GM18861 (cell line): ENCODE results near the gene TOR1AIP1.

Experiments used
- ATAC-seq: cut with Tn5 transposase; IDR thresholded peaks from one replicate; pipeline ENCODE4 v1.9.1; 2021; ENCODE audit not compliant: unreplicated experiment

The TOR1AIP1 gene

DNA sequence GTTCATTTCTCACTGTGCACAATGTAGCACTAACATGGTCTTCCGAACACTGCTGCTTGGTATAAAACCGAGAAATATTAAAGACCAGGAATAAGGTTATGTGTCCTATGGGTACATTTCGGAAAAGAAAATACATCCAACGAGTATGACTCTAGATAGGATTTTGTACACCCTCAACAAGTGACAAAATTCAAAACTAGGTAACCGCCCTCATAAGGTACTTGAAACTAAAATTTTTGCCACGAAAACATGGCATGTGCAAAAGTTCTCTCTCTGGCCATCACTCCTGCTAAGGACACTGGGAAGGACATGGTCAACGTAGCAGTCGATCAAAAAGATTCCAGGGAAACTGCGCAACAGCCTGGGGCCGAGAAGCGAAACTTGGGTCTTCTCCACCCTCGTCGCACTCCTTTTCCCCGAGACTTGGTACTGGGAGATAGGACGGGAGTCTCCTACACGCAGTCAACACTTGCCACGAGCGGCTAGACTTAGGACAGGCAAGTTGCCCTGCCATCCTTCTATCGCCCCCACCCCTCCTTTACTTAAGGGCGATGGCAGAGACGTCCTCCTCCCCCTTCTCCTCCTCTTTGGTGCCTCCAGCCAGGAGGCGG lies 338 bp upstream of the TOR1AIP1 start:
- no peak for ATAC-seq

DNA sequence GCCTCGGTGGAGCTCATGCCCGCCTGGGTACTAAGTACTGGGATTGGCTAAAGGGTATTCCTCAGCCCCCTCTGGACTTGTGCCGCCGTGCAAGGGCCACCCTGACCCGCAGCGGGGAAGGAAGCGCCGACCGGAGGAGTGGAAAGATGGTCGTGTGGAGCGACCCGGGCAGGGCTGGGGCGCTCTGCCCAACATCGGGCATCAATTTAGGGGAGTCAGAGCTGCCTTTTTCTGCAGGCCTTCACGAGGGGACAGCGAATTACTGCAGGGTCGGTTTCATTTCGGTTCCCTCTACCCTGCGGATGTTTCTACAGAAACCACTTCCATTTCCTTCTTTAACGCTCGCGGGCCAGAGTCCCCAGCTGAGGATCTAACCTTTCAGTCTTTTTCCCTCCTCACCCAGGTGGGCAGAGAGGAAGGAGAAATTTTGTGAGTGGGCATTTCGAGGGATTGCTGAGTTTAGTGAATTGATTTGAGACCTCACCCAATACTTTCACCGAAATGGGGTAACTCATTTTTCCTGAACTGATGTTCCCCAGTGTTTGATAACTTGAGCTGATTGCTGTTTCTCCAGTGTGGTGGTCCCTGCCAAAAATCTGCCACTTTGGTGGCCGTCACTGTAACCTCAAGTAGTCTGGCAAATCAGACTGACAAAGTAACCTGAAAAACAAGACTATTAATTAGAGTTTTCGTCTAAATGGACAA lies 1.1 kb downstream of the TOR1AIP1 start:
- ATAC-seq: no peak

DNA sequence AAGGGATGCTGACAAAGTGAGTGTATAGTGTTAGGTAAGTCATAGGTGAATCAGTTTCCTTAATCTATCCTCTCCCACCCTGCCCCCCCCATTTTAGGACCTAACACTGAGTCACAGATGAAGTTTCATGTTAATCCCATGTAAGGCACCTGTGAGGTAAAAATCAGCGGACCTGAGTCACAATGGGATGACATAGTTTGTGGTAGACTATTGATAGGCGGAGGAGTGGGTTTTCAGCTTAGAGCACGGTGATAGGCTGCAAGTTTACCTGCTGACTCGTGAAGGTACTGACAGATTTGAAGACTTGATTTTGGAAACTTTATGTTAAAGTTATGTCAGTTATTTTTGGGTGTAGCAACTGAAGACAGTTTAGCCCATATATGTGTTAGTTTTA lies 1.7 kb downstream of the TOR1AIP1 start:
- ATAC-seq: no peak

DNA sequence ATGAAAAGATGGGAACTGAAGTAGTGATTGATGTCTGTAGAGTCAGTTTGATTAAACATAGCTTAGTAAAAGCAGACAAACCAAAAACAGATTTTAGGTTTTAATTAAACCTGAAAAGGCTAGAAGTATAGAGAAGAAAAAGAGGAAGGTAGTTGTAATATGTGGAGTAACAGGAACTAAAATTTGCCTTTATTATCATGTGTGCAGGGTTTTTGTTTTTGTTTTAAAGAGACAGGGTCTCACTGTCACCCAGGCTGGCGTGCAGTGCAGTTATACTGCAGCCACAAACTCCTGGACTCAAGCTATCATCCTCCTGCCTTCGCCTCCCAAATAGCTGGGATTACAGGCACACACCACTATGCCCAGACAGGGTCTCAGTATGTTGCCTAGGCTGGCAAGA lies 6.0 kb downstream of the TOR1AIP1 start:
- no peak for ATAC-seq

DNA sequence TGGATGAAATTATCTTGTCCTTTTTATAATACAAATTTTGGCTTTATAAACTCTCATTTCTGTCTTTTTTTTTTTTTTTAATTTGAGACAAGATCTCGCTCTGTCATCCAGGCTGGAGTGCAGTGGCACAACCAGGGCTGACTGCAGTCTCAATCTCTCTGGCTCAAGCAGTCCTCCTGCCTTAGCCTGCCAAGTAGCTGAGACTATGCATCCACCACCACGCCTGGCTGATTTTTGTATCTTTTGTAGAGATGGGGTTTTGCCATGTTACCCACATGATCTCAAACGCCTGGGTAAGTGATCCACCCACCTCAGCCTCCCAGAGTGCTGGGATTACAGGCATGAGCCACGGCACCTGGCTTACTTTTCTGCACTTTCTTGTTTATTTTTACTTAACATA lies 7.5 kb downstream of the TOR1AIP1 start:
- ATAC-seq: no peak

DNA sequence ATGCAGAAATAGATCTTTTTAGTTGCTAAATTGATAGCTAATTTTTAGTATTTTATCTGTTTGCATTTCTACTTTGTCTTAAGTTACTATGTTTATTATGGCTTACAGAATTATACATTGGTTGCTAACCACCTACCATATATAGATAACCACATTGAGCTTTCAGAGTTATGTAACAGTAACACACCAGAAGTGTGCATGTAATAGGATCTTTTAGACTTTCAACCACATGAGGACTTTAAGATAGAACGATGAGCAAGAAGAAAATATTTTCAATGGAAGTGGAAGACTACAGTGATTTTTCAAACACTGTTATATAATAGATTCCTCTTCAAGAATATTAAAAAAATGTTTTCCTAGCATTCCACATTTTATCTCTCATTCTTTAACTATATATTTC lies 28.8 kb downstream of the TOR1AIP1 start:
- ATAC-seq: no peak

DNA sequence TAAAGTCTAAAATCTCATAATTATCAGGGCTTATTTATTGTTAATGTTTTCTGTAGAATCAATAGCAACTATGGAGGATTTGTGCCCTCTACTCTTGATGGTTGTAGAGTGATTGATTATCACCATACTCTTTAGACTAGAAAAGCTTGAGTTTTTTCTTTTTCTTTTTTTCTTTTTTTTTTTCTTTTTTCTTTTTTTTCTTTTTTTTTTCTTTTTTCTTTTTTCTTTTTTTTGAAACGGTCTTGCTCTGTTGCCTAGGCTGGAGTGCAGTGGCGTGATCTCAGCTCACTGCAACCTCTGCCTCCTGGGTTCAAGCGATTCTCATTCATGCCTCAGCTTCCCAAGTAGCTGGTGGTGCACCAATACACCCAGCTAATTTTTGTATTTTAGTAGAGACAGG lies 29.7 kb downstream of the TOR1AIP1 start:
- no peak for ATAC-seq

DNA sequence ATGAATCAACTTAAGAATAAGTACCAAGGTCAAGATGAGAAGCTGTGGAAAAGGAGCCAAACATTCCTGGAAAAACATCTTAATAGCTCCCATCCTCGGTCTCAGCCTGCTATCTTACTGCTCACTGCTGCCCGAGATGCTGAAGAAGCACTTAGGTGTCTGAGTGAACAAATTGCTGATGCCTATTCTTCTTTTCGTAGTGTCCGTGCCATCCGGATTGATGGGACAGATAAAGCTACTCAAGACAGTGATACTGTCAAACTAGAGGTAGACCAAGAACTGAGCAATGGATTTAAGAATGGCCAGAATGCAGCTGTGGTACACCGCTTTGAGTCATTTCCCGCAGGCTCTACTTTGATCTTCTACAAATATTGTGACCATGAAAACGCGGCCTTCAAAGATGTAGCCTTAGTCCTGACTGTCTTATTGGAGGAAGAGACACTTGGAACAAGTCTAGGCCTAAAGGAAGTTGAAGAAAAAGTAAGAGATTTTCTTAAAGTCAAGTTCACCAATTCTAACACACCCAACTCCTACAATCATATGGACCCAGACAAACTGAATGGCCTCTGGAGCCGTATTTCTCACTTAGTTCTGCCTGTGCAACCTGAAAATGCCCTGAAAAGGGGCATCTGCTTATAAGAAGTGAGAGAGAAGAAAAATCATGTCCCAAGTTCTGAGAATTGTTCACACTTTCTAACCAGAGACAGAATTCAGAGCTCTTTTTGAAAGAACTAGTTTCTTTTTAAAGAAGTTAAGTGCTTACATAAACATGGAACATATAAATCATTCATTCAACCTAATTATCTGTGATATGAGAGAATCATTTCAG lies 35.7 kb downstream of the TOR1AIP1 start:
- no peak for ATAC-seq

DNA sequence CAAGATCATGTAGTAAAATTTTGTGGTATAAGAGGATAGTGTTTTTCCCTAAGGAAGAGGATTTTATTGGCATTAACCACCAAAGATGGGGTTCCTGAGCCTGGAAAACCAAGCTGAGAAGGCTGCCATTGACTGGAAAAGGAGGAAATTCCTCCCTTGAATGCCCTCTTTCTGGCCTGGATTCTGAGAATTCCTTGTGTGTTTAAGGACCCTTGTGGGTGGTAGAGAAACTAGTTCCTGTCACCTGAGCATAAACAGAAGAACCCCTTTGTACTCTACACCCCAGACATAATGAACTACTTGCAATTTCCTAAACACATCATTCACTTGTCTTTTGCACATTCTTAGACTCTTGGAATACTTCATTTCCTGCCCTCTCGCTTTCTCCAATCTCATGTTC lies 39.4 kb downstream of the TOR1AIP1 start:
- ATAC-seq: no peak

DNA sequence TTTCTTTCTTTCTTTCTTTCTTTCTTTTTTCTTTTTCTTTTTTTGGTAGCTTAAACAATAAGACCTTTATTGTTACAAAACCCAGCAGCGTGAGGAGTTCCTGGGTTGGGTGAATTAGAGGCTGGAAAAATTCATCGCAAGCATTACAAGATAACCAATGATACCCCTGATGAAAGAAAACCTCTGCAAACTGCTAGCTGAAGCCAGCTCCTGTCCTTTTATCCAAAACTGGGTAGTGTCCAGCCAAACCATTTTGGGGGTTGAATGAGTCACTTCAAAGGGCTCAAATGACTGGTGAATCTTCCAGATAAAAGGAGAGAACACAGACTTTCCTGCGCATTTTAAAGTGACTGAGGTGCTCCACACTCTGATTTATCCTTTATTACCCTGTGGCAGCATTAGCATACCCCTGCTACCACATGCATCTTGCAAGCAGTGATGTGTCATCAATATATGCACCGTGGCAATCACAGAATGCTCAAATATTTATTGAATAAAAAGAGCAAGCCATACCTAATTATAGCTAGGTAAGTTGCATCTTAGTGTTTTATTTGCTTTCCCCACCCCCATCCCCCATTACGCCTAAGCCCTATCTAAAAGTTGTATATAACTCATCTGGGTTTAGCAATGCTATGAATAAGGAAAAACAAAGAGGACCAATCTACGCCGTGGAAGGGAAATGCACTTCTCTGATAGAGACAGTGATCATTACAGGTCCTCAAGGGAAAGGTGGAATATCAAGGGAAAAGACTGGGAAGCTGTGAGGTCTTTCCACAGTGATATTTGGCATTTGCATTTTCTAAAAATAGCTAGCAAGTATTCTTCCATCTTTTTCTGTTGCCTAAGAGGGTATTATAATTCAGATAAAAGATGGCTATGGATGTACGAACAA lies 40.1 kb downstream of the TOR1AIP1 start:
- ATAC-seq: no peak

DNA sequence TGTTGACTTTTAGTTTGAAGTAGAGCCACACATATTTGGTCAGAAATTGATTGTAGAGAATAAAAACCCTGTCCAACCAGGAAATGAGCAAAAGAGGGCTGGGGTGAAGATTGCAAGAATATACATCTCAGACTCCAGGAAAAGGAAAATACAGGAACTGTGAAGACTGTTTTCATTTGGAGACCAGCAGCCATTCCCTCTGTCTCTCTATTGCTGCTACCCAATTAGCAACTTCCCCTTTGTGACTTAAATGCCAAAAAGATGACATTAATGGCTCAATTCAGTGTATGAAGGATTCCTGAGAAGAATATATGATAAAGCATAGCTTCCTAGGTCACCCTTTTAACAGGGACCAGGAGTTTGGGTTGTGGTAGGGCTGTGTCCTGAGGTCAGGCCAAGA lies 40.9 kb downstream of the TOR1AIP1 start:
- no peak for ATAC-seq

DNA sequence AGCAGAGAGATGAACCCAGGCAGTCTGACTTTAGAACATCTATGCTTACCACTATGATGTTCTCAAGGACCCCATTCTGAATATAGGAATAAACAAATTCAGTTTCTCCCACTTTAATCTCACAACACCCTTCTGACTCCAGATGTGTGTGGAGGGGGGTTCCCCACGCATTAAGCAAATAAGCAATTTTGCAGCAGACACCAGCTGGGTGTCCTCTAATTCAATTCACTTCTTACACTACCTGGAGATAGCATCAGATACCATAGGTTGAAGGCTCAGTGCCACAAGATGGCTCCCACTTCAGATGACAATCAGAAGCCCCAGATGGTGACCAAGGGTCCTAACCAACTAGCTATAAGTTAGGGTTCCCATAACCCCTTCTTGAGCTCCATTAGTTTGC lies 42.2 kb downstream of the TOR1AIP1 start:
- no peak for ATAC-seq

DNA sequence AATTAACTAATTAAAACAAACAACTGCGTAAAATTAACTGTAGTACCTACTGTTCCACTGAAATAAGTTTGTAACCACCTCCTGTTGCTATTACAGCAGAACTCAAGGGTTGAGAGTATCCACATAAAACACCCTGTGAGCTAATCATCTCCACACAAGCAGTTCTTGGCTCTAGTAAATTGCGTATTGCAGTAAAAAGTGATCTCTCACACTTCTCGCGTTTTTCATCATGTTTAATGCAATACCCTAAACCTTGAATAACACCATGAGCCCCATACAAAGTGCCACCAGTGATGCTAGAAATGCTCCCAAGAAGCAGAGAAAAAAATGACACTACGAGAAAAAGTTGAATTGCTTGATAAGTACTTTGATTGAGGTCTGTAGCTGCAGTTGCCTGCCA lies 43.2 kb downstream of the TOR1AIP1 start:
- no peak for ATAC-seq

DNA sequence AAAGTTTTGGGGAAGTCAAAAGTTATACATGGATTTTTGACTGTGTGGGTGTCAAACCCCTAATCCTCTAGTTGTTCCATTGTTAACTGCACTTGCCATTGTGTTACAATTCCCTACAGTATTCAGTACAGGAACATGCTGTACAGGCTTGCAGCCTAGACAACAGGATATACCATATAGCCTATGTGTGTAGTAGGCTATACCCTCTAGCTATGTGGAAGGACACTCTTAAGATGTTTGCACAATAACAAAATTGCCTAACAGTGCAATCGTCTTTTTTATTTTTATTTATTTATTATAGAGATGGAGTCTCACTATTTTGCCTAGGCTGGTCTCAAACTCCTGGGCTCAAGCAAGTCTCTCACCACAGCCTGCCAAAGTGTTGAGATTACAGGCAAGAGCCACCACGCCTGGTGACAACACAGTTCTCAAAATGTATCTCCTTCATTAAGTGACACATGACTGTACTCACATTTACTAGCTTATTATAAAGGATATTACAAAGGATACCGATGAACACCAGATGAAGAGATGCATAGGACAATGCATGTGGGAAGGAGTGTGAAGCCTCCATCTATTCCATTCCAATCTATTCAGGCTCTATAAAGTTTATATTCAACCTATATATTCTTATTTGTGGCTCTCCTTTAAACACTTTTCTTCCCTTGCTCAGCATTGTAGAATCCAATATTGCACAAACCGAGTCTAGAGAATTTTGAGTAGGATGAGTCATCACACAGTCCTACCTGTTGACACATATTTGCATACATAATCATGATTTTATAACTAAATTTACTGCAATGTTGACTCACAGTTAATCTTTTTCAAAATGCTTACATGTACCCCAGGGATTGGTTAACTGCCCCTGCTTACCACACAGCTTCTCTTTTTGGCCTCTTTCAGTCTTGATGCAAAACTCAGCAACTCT lies 44.1 kb downstream of the TOR1AIP1 start:
- ATAC-seq: no peak

DNA sequence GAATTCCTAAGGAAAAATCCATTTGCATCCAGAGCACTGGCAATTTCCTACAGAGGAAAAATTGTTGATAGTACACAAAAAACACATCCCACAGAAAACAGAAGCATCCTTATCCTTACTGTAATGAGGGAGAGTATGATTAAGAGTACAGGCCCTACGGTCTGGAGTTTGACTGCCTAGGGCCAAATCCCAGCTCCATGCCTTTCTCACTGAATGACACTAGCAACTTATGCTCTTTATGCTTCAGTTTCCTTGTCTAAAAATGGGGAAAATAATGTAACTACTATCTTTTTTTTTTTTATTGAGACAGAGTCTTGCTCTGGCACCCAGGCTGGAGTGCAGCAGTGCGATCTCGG lies 44.7 kb downstream of the TOR1AIP1 start:
- ATAC-seq: no peak

DNA sequence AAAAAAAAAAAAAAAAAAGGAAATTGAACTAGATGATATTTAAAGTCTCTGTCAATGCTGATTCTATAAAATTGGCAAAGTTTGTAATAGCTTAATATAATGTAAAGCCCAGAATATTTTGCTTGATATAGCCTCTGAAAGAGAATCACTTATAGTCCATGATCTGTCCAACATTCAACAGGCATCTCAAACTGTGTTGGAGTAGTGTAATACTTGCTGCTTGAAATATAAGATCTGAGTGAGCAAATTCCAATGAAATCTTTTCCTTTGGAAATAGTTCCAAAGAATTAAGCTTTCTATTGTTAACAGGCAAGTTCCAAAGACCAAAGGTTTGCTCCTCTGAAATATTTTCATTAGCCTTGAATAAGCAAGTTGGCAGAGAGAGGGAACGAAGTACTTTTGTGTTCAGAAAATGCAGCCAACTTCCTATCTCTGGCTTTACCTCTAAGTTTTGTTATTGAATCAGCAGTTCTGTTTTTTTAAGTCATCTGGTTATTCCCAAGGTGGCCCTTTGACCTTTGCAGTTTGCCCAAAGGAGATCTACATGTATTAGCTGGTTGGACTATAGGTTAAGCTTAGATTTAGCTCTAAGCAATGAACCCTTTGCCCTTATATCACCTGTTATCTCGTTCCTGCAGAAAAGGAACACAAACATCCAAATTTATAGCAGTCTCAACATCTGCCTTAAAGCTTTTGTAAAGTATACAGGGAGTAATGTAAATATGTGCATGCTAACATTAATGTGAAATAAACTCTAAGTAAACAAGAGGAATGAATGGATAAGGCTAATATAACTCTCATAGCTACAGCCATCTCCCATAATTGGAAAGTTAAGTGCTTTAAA lies 48.1 kb downstream of the TOR1AIP1 start:
- ATAC-seq: no peak

DNA sequence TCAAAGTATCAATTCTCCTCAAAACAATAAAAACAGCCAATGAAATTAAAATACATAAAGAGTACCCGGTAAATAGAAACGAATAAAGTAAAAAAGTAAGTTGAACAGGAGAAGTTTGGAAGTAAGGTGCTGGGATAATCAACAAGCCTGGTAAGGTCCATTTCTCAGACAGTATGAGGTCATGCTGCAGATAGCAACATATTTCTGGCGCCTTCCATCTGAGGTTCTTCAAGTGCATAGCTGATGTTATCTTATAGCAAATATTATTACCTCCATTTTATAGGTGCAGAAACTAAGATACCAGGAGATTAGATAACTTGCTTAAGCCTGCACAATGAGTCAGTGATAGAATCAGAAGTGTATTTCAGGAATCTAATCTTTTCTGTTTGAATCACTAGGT lies 48.8 kb downstream of the TOR1AIP1 start:
- ATAC-seq: no peak

DNA sequence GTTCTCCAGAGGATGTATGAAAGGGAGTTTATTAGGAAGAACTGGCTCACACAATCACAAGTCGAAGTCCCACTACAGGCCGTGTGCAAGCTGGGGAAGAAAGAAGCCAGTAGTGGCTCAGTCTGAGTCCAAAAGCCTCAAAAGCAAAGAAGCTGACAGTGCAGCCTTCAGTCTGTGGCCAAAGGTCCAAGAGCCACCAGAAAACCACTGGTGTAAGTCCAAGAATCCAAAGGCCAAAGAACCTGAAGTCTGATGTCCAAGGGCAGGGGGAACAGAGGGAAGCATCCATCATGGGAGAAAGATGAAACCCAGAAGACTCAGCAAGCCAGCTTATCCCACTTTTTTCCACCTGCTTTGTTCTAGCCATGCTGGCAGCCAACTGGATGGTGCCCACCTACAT lies 51.1 kb downstream of the TOR1AIP1 start:
- ATAC-seq: no peak

DNA sequence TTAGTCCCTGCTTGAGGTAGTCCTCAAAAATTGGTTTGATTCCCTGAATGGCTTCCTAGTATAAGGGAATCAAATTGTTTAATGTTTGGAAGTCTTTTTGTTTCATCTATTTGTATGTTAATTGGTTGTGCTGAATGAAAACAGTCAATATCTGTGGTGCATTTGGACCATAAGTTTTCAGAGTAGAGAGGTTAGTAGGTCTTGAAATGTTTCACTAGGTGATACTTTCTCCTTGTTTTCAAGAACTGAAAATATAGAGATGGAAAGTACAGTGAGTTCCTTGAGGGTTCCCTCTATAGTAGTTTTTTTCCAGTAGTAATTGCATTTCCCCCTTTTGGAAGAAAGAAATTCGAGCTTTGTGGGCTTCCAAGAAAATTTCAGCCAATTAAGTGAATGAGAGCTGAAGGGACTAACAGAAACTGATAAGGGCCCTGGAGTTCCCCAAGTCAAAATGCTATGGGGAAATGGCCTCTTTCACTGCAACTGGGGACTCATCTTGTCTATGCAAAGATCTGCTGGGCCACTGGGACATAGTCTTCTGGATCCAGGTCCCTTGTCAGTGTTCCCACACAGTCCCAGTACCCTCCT lies 53.9 kb downstream of the TOR1AIP1 start:
- no peak for ATAC-seq
